HG03469 (cell line): ENCODE results near the gene TBL1X.

Experiments
- ATAC-seq: cut with Tn5 transposase; IDR thresholded peaks from one replicate; pipeline ENCODE4 v1.9.1; 2021; ENCODE audit warnings: mild to moderate bottlenecking, moderate library complexity, moderate number of reproducible peaks; ENCODE audit not compliant: unreplicated experiment

TBL1X gene

GRCh38 chrX:9576059-9576458 lies 111.2 kb downstream of the TBL1X start:
- ATAC-seq = no peak

GRCh38 chrX:9577555-9577954 lies 112.7 kb downstream of the TBL1X start:
- ATAC-seq = no peak

- no peak for ATAC-seq
Measured at GRCh38 chrX:9578083-9578779, 113.4 kb downstream of the TBL1X start.

- ATAC-seq = no peak
Measured at GRCh38 chrX:9581771-9582385, 117.0 kb downstream of the TBL1X start.

GRCh38 chrX:9582956-9583355 lies 118.1 kb downstream of the TBL1X start:
- ATAC-seq = no peak

- no peak for ATAC-seq
Measured at GRCh38 chrX:9586992-9587392, 122.1 kb downstream of the TBL1X start.

GRCh38 chrX:9587642-9588041 lies 122.8 kb downstream of the TBL1X start:
- no peak for ATAC-seq

- no peak for ATAC-seq
Measured at GRCh38 chrX:9591496-9591895, 126.6 kb downstream of the TBL1X start.

- no peak for ATAC-seq
Measured at GRCh38 chrX:9593756-9594155, 128.9 kb downstream of the TBL1X start.

- ATAC-seq = no peak
Measured at GRCh38 chrX:9595174-9595573, 130.3 kb downstream of the TBL1X start.

- ATAC-seq = no peak
Measured at GRCh38 chrX:9596837-9597236, 132.0 kb downstream of the TBL1X start.

GRCh38 chrX:9597361-9598035 lies 132.6 kb downstream of the TBL1X start:
- no peak for ATAC-seq

GRCh38 chrX:9598344-9598743 lies 133.5 kb downstream of the TBL1X start:
- ATAC-seq = no peak

- no peak for ATAC-seq
Measured at GRCh38 chrX:9604111-9604907, 139.5 kb downstream of the TBL1X start.

- ATAC-seq = no peak
Measured at GRCh38 chrX:9604908-9605306, 140.0 kb downstream of the TBL1X start.

GRCh38 chrX:9605484-9605883 lies 140.6 kb downstream of the TBL1X start:
- no peak for ATAC-seq

- no peak for ATAC-seq
Measured at GRCh38 chrX:9606971-9607370, 142.1 kb downstream of the TBL1X start.

GRCh38 chrX:9609499-9609898 lies 144.6 kb downstream of the TBL1X start:
- no peak for ATAC-seq

- ATAC-seq = no peak
Measured at GRCh38 chrX:9609987-9610386, 145.1 kb downstream of the TBL1X start.

- no peak for ATAC-seq
Measured at GRCh38 chrX:9610771-9611392, 146.0 kb downstream of the TBL1X start.
